OCI-LY3 (cell line): ENCODE results near the gene PPP2R5E.

Experiments used
- H2AFZ ChIP-seq: fragments of 200-600, 300-600 bp; shearing (Covaris generic); 2 replicates; pipeline ENCODE4 v1.6.0; 2014; ENCODE audit warnings: antibody characterized with exemption, low read depth, low read length
- H3K27ac ChIP-seq: fragments of 200-600, 300-600 bp; sonication (generic); 2 replicates; pipeline ENCODE4 v1.5.1; 2014; ENCODE audit warnings: mild to moderate bottlenecking, low read length, moderate library complexity, mixed read lengths
- H3K27me3 ChIP-seq: fragments of 200-600, 300-600 bp; sonication (generic); 2 replicates; pipeline ENCODE4 v1.6.1; 2014; ENCODE audit warnings: low read depth, low read length, mixed read lengths
- H3K36me3 ChIP-seq: fragments of 200-600, 300-600 bp; sonication (generic); replicated peaks from 2 replicates; pipeline ENCODE3; 2014; ENCODE audit warnings: low read depth, low read length, mixed read lengths
- H3K4me1 ChIP-seq: fragments of 300-600, 200-600 bp; sonication (generic); 2 replicates; pipeline ENCODE4 v1.6.1; 2014; ENCODE audit warnings: low read length, mixed read lengths
- H3K4me2 ChIP-seq: fragments of 200-600, 300-600 bp; sonication (generic); 2 replicates; pipeline ENCODE4 v1.6.1; 2014; ENCODE audit warnings: low read length, mixed read lengths
- H3K4me3 ChIP-seq: fragments of 300-600, 200-600 bp; sonication (generic); 2 replicates; pipeline ENCODE4 v1.5.1; 2014; ENCODE audit warnings: antibody characterized with exemption, mild to moderate bottlenecking, low read length, moderate library complexity
- H3K79me2 ChIP-seq: fragments of 300-600, 200-600 bp; shearing (Covaris generic); 2 replicates; pipeline ENCODE4 v1.6.1; 2014; ENCODE audit warnings: mild to moderate bottlenecking, low read length, mixed read lengths
- H3K9ac ChIP-seq: fragments of 300-600, 200-600 bp; shearing (Covaris generic); 2 replicates; pipeline ENCODE4 v1.6.0; 2014; ENCODE audit warnings: mild to moderate bottlenecking, low read length, moderate library complexity
- H3K9me3 ChIP-seq: fragments of 200-600, 300-600 bp; shearing (Covaris generic); 2 replicates; pipeline ENCODE4 v1.6.1; 2014; ENCODE audit warnings: low read length, mixed read lengths; ENCODE audit not compliant: insufficient read depth
- H4K20me1 ChIP-seq: fragments of 200-600, 300-600 bp; sonication (generic); 2 replicates; pipeline ENCODE4 v1.6.1; 2016; ENCODE audit warnings: low read length, mixed read lengths; ENCODE audit not compliant: insufficient read depth
- EZH2phosphoT487 ChIP-seq: fragments of 200-600 bp; shearing (Covaris generic); IDR thresholded peaks from 2 replicates; pipeline ENCODE4 v1.6.1; 2018; ENCODE audit warnings: antibody characterized with exemption, mixed run types, low read depth
- TF ChIP-seq, protein P1 (sequence below): fragments of 200-600, 300-600 bp; sonication (generic); IDR thresholded peaks from 2 replicates; pipeline ENCODE4 v1.5.1; 2014; ENCODE audit warnings: antibody characterized with exemption, low read length, low read depth

PPP2R5E gene

DNA sequence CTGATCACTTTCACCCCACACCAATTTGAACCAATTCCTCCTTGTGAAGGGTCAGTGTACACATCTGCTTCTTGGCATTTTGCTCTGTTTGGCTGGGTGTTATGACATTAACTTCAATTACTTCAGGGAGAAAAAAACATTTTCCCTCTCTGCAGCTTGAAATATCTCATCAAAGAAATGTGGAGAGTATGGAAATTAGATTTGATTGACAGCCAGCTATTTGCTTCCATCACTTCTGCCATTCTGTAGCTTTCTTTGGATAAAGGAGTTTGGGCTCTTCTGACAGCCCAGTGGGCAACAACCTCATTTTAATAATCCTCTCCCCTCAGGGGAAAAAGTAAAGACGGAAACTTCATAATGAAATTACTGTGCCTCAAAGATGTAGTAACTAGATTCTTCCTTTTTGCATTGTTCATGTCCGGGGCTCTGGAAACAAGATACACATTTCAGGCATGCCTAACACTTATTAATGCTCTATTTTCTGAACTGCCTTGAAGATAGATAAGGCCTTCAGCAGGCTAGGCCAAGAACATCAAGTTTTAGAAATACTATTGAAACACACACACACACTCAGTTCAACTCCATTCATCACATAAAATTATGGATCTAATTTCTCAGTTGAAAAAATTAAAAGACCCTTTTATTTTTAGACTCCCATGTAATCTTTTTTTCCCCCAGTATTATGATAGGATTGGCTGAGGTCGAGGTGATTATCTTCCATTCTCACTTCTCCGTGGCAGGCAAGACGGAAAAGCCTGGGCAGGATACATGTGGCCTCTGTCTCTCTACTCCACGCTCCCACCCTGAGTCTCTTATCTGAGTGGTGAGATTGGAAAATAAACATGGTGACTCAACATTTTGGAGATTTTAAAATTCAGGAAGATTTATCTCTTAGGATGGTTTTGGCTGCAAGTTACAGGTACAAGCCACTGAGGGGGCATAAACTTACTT, 214.1 kb downstream of the PPP2R5E start:
- Histone ChIP-seq H2AFZ (no peak overlapping the region), H3K27me3 (no peaks in the 10 kb centered on the region; the same call in 1 of the 2 replicates), H3K79me2 (no peaks in the 10 kb centered on the region)

DNA sequence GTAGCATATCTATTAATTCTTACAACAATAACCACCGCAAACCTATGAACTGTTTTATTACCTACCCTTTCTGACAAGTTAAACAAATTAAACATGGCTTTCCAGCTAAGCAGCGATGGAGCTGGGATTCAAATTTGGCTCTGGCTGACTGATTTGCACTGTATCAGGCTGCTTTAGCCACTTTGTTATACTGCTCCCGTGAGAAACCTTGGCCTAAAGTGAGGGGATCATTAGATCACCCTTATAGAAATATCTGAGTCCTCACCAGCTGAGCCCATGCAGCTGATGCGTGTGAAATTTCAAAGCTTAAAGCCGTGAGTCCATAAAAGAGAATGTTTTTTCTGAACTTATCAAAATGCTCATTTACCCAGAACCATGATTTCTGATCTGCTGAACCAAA, 216.3 kb downstream of the PPP2R5E start:
- Histone ChIP-seq H4K20me1 (no peaks in the 10 kb centered on the region), H3K9me3 (no peaks in the 10 kb centered on the region), H3K79me2 (no peaks in the 10 kb centered on the region), H2AFZ (no peak overlapping the region), H3K27me3 (no peaks in the 10 kb centered on the region; the same call in 1 of the 2 replicates), H3K9ac (no peak overlapping the region), H3K36me3 (no peaks in the 10 kb centered on the region), H3K27ac (no peak overlapping the region), H3K4me2 (no peak overlapping the region), H3K4me3 (no peak overlapping the region), H3K4me1 (no peaks in the 10 kb centered on the region)
- TF ChIP-seq, protein P1, sequence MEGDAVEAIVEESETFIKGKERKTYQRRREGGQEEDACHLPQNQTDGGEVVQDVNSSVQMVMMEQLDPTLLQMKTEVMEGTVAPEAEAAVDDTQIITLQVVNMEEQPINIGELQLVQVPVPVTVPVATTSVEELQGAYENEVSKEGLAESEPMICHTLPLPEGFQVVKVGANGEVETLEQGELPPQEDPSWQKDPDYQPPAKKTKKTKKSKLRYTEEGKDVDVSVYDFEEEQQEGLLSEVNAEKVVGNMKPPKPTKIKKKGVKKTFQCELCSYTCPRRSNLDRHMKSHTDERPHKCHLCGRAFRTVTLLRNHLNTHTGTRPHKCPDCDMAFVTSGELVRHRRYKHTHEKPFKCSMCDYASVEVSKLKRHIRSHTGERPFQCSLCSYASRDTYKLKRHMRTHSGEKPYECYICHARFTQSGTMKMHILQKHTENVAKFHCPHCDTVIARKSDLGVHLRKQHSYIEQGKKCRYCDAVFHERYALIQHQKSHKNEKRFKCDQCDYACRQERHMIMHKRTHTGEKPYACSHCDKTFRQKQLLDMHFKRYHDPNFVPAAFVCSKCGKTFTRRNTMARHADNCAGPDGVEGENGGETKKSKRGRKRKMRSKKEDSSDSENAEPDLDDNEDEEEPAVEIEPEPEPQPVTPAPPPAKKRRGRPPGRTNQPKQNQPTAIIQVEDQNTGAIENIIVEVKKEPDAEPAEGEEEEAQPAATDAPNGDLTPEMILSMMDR, result no peak
- TF ChIP-seq EZH2phosphoT487, result no peak

More for the DNA sequence above, 214.1 kb downstream of the PPP2R5E start:
- no peak for TF ChIP-seq EZH2phosphoT487
- TF ChIP-seq, protein P1, result no peak
- H3K27ac ChIP-seq, result no peak overlapping the region
- no peaks in the 10 kb centered on the region for H3K4me1 ChIP-seq
- no peaks in the 10 kb centered on the region for H4K20me1 ChIP-seq
- H3K9me3 ChIP-seq, result no peaks in the 10 kb centered on the region
- no peak overlapping the region for H3K4me2 ChIP-seq
- no peaks in the 10 kb centered on the region for H3K36me3 ChIP-seq
- no peak overlapping the region for H3K4me3 ChIP-seq
- no peak overlapping the region for H3K9ac ChIP-seq

DNA sequence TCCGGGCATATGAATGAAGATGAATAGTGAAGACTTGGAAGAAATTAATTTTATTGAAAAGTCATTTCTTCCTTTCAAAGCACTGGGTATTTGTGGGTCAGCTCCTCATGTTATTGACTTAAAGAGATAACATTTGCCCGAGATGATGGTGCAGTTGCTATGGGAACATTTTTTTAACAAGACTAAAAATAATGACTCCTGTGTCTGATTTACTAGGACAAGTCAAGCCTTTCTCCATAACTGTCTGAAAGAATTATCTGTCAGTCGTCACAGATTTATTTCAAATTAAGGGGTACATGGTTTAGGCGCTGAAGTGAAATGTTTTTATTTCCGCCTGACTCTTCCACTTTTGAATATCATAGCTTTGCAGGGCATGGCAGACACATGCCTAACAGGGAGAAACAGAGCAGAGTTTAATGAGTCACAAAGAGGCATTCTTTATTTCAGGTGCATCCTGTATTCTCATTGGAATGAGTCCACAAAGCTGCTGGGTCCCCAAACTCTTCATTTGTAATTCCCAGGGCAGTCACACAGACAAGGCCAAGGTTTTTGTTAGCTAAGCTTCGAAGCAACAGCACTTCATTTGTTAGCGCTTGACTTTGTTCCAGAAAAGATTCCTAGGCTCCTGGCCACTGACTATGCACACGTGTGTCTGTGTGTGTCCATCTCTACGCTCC, 220.1 kb downstream of the PPP2R5E start:
- Histone ChIP-seq H3K4me1 (no peaks in the 10 kb centered on the region), H3K4me2 (no peak overlapping the region), H4K20me1 (no peaks in the 10 kb centered on the region), H3K27me3 (0 out of 2 replicates have a peak, but pooled peaks cover 5% of the 10 kb centered on the region), H3K9me3 (no peaks in the 10 kb centered on the region), H2AFZ (no peak overlapping the region), H3K4me3 (no peak overlapping the region), H3K36me3 (no peaks in the 10 kb centered on the region), H3K27ac (no peak overlapping the region), H3K79me2 (no peaks in the 10 kb centered on the region), H3K9ac (no peak overlapping the region)
- no peak for TF ChIP-seq EZH2phosphoT487
- TF ChIP-seq, protein P1, result no peak

DNA sequence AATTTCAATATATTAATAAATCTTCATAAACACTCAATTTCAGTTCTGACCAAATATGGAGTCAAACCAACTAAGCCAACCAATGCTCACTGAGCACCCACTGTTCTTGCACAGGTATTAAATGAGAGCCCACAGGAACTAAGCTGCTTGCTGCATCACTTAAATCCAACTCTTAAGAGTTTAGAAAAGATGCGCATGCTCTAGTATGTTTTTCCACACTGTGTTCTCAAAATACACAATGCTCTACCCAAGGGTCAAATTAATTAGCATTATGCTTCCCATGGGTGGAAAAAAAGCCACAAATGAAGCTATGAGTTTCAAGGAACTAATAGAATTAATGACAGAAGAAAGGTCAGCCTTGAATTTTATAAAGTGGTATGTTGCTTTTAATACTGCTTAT, 220.7 kb downstream of the PPP2R5E start:
- H4K20me1 ChIP-seq, result no peaks in the 10 kb centered on the region
- TF ChIP-seq, protein P1, result no peak
- no peak for TF ChIP-seq EZH2phosphoT487

More for the DNA sequence above, 220.7 kb downstream of the PPP2R5E start:
- Histone ChIP-seq H3K4me3 (no peak overlapping the region), H3K27me3 (0 out of 2 replicates have a peak, but pooled peaks cover 5% of the 10 kb centered on the region), H2AFZ (no peak overlapping the region), H3K36me3 (no peaks in the 10 kb centered on the region), H3K9ac (no peak overlapping the region), H3K9me3 (no peaks in the 10 kb centered on the region), H3K4me2 (no peak overlapping the region), H3K27ac (no peak overlapping the region), H3K4me1 (no peaks in the 10 kb centered on the region), H3K79me2 (no peaks in the 10 kb centered on the region)
